ENCODE measurements around the gene CPD.

CPD gene

GRCh38 chr17:30368912-30369720 lies 9.6 kb upstream of the CPD start:
- TF ChIP-seq GATA3 (IDR thresholded peaks at IDR 0.05; ENCODE audit: low read depth, low read length): no peak
- TF ChIP-seq GATA2 (IDR thresholded peaks at IDR 0.05; ENCODE audit: low read depth, low read length): no peak

DNA sequence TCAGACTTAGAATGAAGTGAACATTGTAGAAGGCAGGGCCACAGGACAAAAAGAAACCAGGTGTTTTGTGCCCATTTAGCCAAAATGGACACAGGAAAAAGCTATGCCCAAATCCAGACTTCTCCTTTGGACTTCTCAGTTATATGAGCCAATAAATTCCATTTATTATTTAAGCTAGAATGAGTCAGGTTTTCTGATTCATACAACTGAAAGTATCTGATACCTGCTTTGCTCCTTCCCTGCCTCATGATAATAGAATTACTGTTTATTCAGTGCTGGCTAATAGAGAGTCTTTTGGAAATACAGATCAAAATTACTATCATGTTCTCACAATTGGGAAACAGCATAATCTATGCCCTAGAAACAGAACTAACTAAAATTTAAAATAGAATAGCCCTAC lies 8.7 kb upstream of the CPD start:
- TF ChIP-seq GATA3 (IDR thresholded peaks at IDR 0.05; ENCODE audit: low read depth, low read length) (no peak), GATA2 (IDR thresholded peaks at IDR 0.05; ENCODE audit: low read depth, low read length) (no peak)

- TF ChIP-seq GATA3 (IDR thresholded peaks at IDR 0.05; ENCODE audit: low read depth, low read length) (no peak), GATA2 (IDR thresholded peaks at IDR 0.05; ENCODE audit: low read depth, low read length) (no peak)
Measured at GRCh38 chr17:30372755-30373154, 6.0 kb upstream of the CPD start.

GRCh38 chr17:30375661-30376060 lies 3.1 kb upstream of the CPD start:
- TF ChIP-seq GATA3 (IDR thresholded peaks at IDR 0.05; ENCODE audit: low read depth, low read length) (no peak), GATA2 (IDR thresholded peaks at IDR 0.05; ENCODE audit: low read depth, low read length) (no peak)

- TF ChIP-seq GATA3 (IDR thresholded peaks at IDR 0.05; ENCODE audit: low read depth, low read length): no peak
- TF ChIP-seq GATA2 (IDR thresholded peaks at IDR 0.05; ENCODE audit: low read depth, low read length): no peak
Measured at GRCh38 chr17:30376621-30377452, 1.9 kb upstream of the CPD start.

DNA sequence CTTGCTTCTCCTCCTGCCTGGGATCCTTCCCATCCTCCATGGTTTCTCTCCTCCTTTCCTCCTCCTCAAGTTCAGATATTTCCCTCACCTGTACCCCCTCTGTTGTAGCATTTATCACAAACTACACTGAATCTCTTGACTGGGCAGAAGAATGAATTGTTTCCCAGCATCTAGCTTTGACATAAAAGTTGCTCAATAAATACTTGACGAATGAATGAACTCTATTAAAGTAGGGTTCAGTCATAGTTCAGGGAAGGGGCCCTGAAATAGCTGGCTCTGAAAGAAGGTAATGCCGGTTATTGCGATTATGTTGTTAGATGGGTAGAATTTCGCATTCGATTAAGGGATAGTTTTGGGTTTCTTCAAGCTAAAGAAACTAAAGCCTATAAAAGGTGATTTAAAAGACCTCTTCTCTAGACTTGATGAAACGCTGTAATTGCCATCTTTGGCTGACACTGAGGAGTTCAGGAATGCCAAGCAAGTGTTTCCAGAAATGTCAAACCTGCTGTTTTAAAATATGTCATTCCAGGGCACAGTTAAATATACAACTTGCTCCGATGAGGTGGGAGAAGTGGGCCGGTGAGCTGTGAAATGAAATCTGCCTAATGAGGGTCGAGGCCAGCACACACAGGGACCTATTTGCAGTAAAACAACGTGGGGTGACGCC lies 1.0 kb upstream of the CPD start:
- TF ChIP-seq GATA2 (IDR thresholded peaks at IDR 0.05; ENCODE audit: low read depth, low read length) (no peak), GATA3 (IDR thresholded peaks at IDR 0.05; ENCODE audit: low read depth, low read length) (no peak)

DNA sequence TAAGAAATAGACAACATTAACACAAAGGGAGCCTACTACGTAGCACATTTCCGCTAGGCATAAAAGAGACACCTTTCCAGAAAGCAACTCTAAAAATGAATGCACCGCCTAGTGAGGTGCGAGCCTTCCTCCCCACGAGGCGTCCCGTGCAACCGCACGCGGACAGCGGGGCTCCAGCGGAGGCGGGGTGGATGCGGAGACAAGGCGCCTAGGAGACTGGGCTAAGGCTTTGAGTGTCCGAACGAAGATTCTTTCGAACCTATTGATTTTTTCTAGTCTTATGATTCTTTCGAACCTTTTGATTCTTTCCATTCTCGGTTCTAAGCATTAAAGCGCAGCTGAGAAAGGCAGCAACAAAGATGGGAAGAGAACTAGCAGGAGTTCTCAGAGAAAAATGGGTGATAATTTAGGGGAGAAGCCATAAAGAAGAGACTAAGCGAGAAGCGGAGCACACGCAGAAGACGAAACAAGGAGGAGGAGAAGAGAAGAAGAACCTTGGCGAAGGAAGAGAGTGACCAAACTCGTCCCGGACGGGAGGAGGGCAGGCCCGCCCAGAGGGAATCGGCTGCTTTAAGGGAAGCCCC lies 394 bp upstream of the CPD start:
- TF ChIP-seq GATA2 (IDR thresholded peaks at IDR 0.05; ENCODE audit: low read depth, low read length) (no peak), GATA3 (IDR thresholded peaks at IDR 0.05; ENCODE audit: low read depth, low read length) (no peak)

GRCh38 chr17:30379303-30379902 lies 676 bp downstream of the CPD start:
- TF ChIP-seq GATA2 (IDR thresholded peaks at IDR 0.05; ENCODE audit: low read depth, low read length) (no peak), GATA3 (IDR thresholded peaks at IDR 0.05; ENCODE audit: low read depth, low read length) (no peak)

- TF ChIP-seq GATA3 (IDR thresholded peaks at IDR 0.05; ENCODE audit: low read depth, low read length) (no peak), GATA2 (IDR thresholded peaks at IDR 0.05; ENCODE audit: low read depth, low read length) (no peak; the same call in 1 of the 2 replicates)
Measured at GRCh38 chr17:30379903-30380381, 1.2 kb downstream of the CPD start.

GRCh38 chr17:30380643-30381339 lies 2.1 kb downstream of the CPD start:
- no peak for TF ChIP-seq GATA3 (IDR thresholded peaks at IDR 0.05; ENCODE audit: low read depth, low read length)
- TF ChIP-seq GATA2 (IDR thresholded peaks at IDR 0.05; ENCODE audit: low read depth, low read length): no peak

DNA sequence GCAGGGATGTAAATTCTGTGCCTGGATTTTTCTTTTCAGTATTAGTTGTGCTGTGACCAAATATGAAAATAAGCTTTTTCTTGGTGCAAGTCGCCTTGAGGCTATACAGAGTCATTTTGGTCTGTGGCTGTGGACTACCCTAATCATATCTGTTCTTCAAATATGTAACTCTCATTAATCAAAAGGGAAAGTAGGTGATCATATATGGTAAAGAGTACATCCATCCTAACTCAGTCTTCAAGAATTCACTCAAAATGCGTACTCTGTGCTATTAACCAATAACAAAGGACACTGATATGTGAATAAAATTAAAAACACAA lies 2.6 kb downstream of the CPD start:
- TF ChIP-seq GATA3 (IDR thresholded peaks at IDR 0.05; ENCODE audit: low read depth, low read length) (no peak), GATA2 (IDR thresholded peaks at IDR 0.05; ENCODE audit: low read depth, low read length) (no peak)

GRCh38 chr17:30382345-30382744 lies 3.6 kb downstream of the CPD start:
- TF ChIP-seq GATA3 (IDR thresholded peaks at IDR 0.05; ENCODE audit: low read depth, low read length): no peak
- no peak for TF ChIP-seq GATA2 (IDR thresholded peaks at IDR 0.05; ENCODE audit: low read depth, low read length)
